HL-60 (cell line): ENCODE measurements around the gene CLPTM1L.

Experiments used
- DNase-seq, 2 experiments: peaks; one replicate each; pipeline ENCODE4 v3.0.0-alpha.2; 2010 to 2020; ENCODE audit warnings: low read depth in 1 of 2, low spot score in 1 of 2
- H3K27ac ChIP-seq: fragments of 250-450 bp; sonication (Bioruptor Pico); replicated peaks from 2 replicates; pipeline ENCODE4 v1.5.1; 2020; ENCODE audit warnings: mild to moderate bottlenecking, moderate library complexity
- H3K27me3 ChIP-seq: fragments of 250-450 bp; sonication (Bioruptor Pico); 2 replicates; pipeline ENCODE4 v1.5.1; 2021; ENCODE audit warnings: mild to moderate bottlenecking, moderate library complexity; ENCODE audit not compliant: insufficient read depth, poor library complexity, severe bottlenecking
- H3K4me3 ChIP-seq: replicated peaks from 2 replicates; pipeline ENCODE4 v1.5.1; 2011; ENCODE audit warnings: mild to moderate bottlenecking, control low read depth, low read length; ENCODE audit not compliant: insufficient read depth
- GABPA ChIP-seq: IDR thresholded peaks from 2 replicates; pipeline ENCODE4 v1.6.1; 2012; ENCODE audit warnings: low read depth
- POLR2AphosphoS5 ChIP-seq: IDR thresholded peaks from 2 replicates; pipeline ENCODE4 v1.6.1; 2012; ENCODE audit warnings: low read depth
- SPI1 ChIP-seq: IDR thresholded peaks from 2 replicates; pipeline ENCODE4 v1.6.1; 2012; ENCODE audit warnings: low read depth, mild to moderate bottlenecking, borderline replicate concordance
- TF ChIP-seq, protein P1 (sequence below): IDR thresholded peaks from 2 replicates; pipeline ENCODE4 v1.6.1; 2012; ENCODE audit warnings: low read depth; ENCODE audit not compliant: insufficient replicate concordance
- TF ChIP-seq, protein P2 (sequence below): IDR thresholded peaks from one replicate; pipeline ENCODE4 v1.5.1; 2011; ENCODE audit warnings: low read length, control low read depth, inconsistent platforms; ENCODE audit not compliant: insufficient read depth

Gene CLPTM1L

DNA sequence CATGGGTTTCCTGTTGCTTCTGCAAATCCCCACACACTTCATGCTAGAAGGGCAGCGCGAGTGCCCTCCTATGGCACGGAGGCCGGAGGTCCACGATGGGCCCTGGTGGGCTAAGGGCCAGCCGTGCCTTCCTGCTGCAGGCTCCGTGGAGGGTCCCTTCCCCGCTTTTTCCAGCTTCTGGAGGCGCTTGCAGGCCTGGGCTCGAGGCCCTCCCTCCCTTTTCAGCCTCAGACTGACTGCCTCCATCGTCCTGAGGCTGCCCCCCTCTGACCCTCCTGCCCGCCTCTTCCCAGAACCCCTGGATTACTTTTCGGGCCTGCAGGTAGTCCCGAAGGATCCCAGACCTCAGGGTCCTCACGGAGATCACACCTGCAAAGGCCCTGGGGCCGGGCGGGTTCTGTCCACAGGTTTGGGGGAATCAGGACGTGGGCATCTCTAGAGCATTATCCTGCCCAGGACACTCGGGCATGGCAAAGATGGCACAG, 46.8 kb downstream of the CLPTM1L start:
- TF ChIP-seq, protein P1, sequence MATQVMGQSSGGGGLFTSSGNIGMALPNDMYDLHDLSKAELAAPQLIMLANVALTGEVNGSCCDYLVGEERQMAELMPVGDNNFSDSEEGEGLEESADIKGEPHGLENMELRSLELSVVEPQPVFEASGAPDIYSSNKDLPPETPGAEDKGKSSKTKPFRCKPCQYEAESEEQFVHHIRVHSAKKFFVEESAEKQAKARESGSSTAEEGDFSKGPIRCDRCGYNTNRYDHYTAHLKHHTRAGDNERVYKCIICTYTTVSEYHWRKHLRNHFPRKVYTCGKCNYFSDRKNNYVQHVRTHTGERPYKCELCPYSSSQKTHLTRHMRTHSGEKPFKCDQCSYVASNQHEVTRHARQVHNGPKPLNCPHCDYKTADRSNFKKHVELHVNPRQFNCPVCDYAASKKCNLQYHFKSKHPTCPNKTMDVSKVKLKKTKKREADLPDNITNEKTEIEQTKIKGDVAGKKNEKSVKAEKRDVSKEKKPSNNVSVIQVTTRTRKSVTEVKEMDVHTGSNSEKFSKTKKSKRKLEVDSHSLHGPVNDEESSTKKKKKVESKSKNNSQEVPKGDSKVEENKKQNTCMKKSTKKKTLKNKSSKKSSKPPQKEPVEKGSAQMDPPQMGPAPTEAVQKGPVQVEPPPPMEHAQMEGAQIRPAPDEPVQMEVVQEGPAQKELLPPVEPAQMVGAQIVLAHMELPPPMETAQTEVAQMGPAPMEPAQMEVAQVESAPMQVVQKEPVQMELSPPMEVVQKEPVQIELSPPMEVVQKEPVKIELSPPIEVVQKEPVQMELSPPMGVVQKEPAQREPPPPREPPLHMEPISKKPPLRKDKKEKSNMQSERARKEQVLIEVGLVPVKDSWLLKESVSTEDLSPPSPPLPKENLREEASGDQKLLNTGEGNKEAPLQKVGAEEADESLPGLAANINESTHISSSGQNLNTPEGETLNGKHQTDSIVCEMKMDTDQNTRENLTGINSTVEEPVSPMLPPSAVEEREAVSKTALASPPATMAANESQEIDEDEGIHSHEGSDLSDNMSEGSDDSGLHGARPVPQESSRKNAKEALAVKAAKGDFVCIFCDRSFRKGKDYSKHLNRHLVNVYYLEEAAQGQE: no peak
- TF ChIP-seq, protein P2, sequence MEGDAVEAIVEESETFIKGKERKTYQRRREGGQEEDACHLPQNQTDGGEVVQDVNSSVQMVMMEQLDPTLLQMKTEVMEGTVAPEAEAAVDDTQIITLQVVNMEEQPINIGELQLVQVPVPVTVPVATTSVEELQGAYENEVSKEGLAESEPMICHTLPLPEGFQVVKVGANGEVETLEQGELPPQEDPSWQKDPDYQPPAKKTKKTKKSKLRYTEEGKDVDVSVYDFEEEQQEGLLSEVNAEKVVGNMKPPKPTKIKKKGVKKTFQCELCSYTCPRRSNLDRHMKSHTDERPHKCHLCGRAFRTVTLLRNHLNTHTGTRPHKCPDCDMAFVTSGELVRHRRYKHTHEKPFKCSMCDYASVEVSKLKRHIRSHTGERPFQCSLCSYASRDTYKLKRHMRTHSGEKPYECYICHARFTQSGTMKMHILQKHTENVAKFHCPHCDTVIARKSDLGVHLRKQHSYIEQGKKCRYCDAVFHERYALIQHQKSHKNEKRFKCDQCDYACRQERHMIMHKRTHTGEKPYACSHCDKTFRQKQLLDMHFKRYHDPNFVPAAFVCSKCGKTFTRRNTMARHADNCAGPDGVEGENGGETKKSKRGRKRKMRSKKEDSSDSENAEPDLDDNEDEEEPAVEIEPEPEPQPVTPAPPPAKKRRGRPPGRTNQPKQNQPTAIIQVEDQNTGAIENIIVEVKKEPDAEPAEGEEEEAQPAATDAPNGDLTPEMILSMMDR: no peak
- TF ChIP-seq POLR2AphosphoS5 (no peak), GABPA (no peak), SPI1 (no peak)
- Histone ChIP-seq H3K4me3 (no peak overlapping the region), H3K27ac (no peak overlapping the region), H3K27me3 (peaks cover 6% of the 10 kb centered on the region)
- no peak for DNase-seq

DNA sequence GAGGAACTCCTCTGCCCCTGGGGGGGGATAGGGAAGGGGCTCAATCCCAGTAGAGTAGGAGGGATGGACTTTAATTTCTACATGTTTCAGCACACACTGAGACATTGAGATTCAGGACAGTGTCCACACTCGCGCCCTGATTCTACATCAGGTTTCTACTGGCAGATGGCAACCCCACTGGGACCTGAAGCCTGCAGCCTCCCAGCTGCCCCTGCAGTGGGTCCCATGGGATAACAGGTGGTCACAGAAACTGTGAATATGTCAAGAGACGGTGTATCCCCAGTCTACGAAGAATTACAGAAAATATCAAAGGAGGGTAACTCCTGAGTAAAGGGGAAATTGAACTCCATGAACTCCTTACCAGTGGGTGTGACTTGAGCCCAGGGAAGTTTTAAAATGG, 47.7 kb downstream of the CLPTM1L start:
- no peak for TF ChIP-seq GABPA
- TF ChIP-seq, protein P1: no peak
- TF ChIP-seq, protein P2: no peak
- no peak for TF ChIP-seq POLR2AphosphoS5
- no peak for TF ChIP-seq SPI1
- DNase-seq: no peak
- no peak overlapping the region for H3K27ac ChIP-seq
- no peak overlapping the region for H3K4me3 ChIP-seq
- peaks cover 6% of the 10 kb centered on the region for H3K27me3 ChIP-seq

DNA sequence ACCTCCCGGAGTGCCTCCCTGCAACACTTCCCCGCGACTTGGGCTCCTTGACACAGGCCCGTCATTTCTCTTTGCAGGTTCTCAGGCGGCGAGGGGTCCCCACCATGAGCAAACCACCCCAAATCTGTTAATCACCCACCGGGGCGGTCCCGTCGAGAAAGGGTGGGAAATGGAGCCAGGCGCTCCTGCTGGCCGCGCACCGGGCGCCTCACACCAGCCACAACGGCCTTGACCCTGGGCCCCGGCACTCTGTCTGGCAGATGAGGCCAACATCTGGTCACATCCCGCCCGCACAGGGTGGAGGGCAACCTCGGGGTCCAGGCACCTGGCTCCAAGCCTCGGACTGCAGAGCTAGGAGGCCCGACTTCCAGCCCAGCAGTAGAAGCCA, 49.3 kb downstream of the CLPTM1L start:
- TF ChIP-seq, protein P1: no peak
- TF ChIP-seq POLR2AphosphoS5 (no peak), GABPA (no peak), SPI1 (no peak)
- TF ChIP-seq, protein P2: no peak
- Histone ChIP-seq H3K27ac (no peak overlapping the region), H3K27me3 (peaks cover 6% of the 10 kb centered on the region), H3K4me3 (no peak overlapping the region)
- DNase-seq: no peak
